HG03457 (cell line): ENCODE results near the gene TSPAN32.
"Not testable (repeated sequence)": the region's sequence is repeated elsewhere in the genome, so short reads cannot be mapped to it uniquely, and the experiment has no call there.

ENCODE experiments used
- ATAC-seq: cut with Tn5 transposase; IDR thresholded peaks from one replicate; pipeline ENCODE4 v1.9.1; 2021; ENCODE audit warnings: moderate number of reproducible peaks; ENCODE audit not compliant: unreplicated experiment

The TSPAN32 gene

DNA sequence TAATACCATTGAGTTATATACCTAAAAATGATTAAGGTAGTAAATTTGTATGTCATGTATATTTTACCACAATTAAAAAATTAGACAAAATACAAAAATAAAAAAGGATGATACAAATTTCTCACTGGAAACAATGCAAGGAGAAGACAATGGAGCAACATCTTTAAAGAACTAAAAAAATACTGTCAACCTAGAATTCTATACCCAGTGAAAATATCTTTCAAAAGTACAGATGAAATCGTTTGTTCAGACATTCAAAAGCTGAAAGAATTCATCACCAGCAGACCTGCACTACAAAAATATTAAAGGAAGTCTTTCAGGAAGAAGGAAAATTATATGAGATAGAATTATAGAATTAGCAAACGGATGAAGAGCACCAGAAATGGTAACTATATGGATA is 21.6 kb upstream of the TSPAN32 start:
- no peak for ATAC-seq

DNA sequence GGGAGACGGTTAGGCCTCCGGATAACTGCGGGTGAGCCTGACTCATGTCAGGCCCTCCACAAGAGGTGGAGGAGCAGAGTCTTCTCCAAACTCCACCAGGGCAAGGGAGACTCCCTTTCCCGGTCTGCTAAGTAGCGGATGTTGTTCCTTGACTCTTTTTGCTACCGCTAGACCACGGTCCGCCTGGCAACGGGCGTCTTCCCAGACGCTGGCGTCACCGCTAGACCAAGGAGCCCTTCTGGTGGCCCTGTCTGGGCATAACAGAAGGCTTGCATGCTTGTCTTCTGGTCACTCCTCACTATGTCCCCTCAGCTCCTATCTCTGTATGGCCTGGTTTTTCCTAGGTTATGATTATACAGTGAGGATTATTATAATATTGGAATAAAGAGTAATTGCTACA is 15.5 kb upstream of the TSPAN32 start:
- not testable (repeated sequence) for ATAC-seq

DNA sequence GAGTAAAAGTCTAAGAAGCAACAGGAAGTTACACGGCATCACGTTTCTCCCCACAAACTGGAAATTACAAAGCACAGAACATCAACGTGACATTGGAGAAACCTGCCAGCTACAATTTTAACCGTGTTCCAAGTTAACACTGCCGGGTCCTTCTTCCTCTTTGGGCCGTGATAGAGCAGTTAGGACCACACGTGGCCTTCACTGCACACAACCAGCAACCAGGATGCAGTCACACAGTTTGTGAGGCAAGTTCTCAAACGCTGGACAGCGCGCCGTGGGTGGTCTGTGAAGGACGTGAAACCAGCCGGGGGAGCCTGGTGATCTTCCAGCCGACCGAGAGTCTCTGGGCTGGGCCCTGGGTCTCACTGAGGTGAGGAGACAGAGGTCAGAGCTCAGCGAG is 14.7 kb upstream of the TSPAN32 start:
- no peak for ATAC-seq

DNA sequence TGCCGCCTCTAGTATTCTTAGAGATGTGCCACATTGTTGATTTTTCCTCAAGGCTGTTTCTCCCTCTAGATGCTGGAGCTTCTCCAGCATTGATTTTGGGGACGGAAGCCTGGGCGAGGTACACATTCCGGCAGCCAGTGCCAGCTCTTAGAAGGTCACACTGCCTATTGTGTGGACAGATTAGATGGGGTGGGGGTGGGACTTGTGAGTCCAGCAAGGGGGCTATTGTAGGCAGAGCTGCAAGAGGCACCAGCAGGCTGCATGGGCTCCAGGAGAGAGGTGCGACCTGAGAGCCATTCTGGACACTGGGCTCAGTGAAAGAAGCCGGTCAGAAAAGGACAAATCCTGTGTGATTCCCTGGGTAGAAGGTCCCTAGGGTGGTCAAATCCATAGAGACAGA is 12.5 kb upstream of the TSPAN32 start:
- ATAC-seq, result no peak

DNA sequence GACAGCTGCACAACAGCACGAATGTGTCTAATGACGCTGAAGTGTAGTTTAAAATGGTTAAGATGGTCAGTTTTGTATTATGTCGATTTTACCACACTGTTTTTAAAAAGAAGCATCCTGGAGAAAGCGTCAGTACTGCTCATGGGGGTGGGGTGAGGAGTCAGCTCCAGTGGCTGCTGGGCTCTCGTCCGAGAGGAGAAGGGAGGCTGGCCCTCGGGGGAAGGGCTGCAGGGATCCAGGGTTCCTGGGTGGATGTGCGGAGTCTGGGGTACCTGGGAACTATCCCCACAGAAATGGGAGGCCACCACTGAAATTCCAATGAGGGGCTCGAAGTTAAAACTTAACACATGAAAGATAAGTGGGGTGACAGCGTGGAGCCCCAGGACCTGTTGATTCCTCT is 12.0 kb upstream of the TSPAN32 start:
- no peak for ATAC-seq

GRCh38 chr11:2290351-2290841 is 11.4 kb upstream of the TSPAN32 start:
- ATAC-seq, result no peak

DNA sequence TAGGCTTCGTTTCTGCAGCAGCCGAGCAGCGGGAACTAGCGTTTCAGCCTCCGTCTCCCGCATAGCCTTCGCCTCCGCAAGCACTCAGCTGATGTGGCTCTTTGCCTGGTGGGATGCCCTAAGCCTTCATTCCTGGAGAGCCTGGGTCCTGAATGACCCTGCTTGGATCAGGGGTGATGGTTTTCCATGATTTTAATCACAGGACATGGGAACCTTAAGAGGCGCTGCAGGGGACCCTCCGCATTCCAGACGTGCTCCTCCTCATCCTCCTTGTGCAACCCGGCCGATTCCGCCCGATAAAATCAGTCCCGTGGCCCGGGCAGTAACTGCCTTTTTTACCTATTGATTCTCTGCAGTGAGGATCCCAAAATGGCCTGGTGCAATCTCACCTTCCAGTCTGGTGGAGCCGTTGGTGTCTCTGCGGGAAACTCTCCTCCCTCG is 8.3 kb upstream of the TSPAN32 start:
- ATAC-seq, result no peak

- ATAC-seq, result no peak
Observed at GRCh38 chr11:2293984-2294925, 7.6 kb upstream of the TSPAN32 start.

DNA sequence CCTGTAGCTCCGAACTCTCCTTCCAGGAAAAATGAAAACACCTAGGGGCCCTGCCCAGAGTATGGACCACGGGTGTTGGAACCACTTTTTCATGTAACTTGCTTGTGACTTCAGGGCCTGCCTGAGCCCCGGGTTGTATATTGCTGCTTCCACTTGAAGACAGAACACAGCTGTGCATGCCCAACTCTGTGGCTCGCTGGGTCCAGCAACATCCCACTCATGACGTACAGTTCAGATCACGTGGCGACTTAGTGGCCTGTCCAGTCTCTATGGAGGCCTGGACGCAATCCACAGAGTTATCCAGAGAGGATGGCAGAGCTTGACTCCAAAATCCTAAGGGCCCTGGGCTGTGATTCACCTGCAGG is 6.9 kb upstream of the TSPAN32 start:
- no peak for ATAC-seq

GRCh38 chr11:2295971-2296912 is 5.6 kb upstream of the TSPAN32 start:
- no peak for ATAC-seq

GRCh38 chr11:2296913-2297622 is 4.7 kb upstream of the TSPAN32 start:
- no peak for ATAC-seq

- ATAC-seq, result no peak
Observed at GRCh38 chr11:2297623-2298030, 4.2 kb upstream of the TSPAN32 start.

DNA sequence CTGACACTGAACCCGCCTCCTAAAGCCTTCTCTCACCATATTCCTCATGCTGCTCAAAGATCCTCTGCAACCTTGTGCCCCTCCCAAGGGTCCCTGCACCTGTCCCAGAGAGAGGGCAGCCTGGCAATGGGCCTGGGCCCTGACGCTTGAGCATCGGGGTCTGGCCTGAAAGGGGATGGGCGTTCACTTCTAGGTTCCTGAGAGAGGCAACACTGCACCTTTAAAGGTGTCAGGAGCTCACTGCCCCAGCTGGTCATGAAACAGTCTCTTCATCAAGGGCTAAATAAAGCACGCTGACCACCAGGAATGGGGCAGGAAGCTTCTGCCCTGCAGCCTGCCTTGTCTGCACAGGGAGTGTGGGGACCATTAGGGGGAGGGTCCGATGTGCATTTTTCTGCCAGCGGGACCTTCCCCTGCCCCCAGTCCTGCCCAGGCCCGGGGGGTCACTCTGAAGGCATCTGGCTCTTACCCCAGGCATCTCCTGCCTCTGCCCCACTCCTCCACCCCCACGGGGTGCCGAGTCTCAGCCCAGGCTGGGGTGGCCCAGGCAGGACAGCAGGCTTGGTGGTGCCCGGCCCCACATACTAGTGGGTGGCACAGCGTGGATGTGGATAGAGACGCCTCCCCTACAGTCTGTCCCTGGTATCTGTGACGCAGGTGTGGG is 3.5 kb upstream of the TSPAN32 start:
- no peak for ATAC-seq

GRCh38 chr11:2298795-2299761 is 2.7 kb upstream of the TSPAN32 start:
- ATAC-seq, result no peak

- ATAC-seq, result no peak
Observed at GRCh38 chr11:2299773-2300172, 2.0 kb upstream of the TSPAN32 start.

GRCh38 chr11:2300290-2300935 is 1.4 kb upstream of the TSPAN32 start:
- no peak for ATAC-seq

DNA sequence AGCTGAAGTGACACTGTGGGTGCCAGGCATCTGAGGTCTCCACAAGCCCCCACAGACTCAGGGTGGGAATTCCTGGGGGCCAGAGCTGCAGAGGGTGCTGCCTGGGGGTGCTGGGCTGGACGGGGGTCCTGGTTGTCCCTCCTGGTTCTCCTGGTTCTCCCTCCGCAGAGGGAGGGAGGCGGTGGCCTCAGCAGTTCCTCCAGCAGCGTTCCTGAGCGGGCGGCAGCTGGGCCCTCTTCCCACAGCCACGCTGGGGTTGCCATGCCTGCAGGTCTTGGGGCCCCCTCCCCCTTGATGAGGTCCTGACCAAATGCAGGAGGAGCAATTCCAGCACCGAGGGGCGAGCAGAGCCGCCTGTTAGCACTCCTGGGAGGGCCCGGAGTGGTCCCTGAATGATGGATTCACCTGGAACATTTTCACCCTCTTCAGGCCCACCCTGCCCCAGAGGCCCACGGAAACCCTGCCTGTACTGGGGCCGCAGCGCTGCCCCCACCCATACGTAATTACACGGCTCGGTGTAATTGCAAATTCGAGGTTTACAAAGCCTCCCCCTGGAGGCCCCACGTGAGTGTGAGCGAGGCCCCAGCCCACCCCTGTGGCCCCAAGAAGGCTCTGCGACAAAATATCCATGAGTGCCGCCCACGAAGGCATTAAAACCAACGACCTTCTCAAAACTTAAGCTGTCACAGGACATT is 730 bp upstream of the TSPAN32 start:
- ATAC-seq, result no peak

DNA sequence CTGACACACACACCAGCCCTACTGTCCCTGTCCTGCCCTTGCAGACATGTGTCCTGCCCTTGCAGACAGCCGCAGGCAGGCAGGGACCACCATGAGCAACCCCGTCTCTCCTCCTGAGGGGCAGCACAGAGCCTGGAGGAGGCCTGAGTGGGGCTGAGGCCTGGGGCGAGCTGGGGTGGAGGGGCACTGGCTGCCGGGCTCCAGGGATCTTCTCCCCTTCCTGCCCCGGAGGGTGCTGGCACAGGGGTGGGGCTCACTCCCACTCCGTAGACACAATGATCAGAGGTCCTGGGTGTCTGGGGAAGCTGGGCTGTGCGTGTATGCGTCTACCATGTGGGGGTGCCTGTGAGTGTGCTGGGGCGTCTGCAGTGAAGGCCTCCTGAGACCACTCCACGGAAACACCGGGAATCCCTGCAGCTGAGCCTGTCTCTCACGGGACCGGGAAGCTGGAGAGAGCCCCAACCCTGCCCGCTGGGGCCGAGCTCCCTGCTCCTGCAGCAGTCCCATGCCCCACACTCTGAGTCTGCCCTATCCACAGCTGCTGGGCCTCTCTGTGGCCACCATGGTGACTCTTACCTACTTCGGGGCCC is 588 bp downstream of the TSPAN32 start:
- no peak for ATAC-seq
